C4-2B (cell line): ENCODE data around the gene CA14.
"Not testable (repeated sequence)": the region's sequence is repeated elsewhere in the genome, so short reads cannot be mapped to it uniquely, and the experiment has no call there.

ENCODE experiments used
- H3K27ac ChIP-seq: fragments of 450-650 bp; 2 replicates; pipeline ENCODE4 v1.5.1; 2017
- ZFX ChIP-seq: fragments of 450-650 bp; IDR thresholded peaks from 2 replicates; pipeline ENCODE4 v1.6.1; 2017
- TF ChIP-seq, protein P1 (sequence below): fragments of 450-650 bp; conservative IDR thresholded peaks from 2 replicates; pipeline ENCODE4 v1.5.1; 2017; ENCODE audit warnings: mild to moderate bottlenecking

CA14 gene

DNA sequence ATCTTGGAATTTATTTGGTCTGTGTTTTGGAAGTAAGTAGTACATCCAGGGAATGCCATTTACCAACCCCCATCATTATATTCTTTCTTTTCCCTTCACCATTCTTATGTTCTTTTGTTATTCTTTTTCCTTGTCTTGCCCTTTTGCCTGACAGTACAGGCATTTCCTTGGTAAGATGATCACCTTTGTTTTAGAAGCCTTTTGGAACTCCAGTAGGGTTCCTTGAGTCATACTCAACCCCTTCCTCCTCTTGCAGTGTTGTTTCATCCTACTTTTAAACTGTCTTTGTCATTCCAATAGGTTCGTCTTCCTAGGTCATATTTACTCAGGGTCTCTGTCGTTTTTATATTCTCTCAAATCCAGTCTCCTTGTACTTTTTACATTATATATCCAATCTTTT is 45.3 kb downstream of the CA14 start:
- TF ChIP-seq ZFX: no peak
- TF ChIP-seq, protein P1, sequence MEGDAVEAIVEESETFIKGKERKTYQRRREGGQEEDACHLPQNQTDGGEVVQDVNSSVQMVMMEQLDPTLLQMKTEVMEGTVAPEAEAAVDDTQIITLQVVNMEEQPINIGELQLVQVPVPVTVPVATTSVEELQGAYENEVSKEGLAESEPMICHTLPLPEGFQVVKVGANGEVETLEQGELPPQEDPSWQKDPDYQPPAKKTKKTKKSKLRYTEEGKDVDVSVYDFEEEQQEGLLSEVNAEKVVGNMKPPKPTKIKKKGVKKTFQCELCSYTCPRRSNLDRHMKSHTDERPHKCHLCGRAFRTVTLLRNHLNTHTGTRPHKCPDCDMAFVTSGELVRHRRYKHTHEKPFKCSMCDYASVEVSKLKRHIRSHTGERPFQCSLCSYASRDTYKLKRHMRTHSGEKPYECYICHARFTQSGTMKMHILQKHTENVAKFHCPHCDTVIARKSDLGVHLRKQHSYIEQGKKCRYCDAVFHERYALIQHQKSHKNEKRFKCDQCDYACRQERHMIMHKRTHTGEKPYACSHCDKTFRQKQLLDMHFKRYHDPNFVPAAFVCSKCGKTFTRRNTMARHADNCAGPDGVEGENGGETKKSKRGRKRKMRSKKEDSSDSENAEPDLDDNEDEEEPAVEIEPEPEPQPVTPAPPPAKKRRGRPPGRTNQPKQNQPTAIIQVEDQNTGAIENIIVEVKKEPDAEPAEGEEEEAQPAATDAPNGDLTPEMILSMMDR: no peak
- H3K27ac ChIP-seq: no peak overlapping the region

- not testable (repeated sequence) for H3K27ac ChIP-seq
Measured at GRCh38 chr1:150308585-150308984, 51.0 kb downstream of the CA14 start.

- H3K27ac ChIP-seq: no peak overlapping the region
- no peak for TF ChIP-seq ZFX
- TF ChIP-seq, protein P1: no peak
Measured at GRCh38 chr1:150309758-150310508, 52.4 kb downstream of the CA14 start.

DNA sequence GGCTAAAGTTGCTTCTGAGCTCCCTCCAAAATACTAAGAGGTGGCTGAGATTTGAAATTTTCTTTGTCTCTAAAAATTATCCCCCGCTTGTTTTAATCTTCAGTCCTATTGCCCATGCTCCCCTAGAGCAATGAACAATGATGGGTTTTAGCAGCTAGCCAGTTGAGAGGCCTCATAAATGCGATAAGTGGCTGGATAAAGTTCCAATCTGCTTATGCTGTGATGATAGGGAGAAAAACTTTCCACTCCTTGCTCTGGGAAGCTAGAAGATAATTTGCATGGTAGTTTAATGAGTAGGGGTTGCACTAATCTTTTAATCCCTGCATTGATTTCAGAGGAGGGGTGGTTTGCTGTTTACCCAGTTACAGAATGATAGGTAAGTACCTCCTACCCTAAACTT is 54.2 kb downstream of the CA14 start:
- TF ChIP-seq, protein P1: no peak
- TF ChIP-seq ZFX: no peak
- H3K27ac ChIP-seq: no peak overlapping the region
